ENCODE data around the gene UBTD2. TPM values are rescaled to one million over a fixed set of nuclear protein-coding genes. Genes with fewer than 3 reads are reported as not detected.

Gene UBTD2
- total RNA-seq, 4 donors from 2014 or later, result 19.4 to 31.0 (median 26.2) TPM

DNA sequence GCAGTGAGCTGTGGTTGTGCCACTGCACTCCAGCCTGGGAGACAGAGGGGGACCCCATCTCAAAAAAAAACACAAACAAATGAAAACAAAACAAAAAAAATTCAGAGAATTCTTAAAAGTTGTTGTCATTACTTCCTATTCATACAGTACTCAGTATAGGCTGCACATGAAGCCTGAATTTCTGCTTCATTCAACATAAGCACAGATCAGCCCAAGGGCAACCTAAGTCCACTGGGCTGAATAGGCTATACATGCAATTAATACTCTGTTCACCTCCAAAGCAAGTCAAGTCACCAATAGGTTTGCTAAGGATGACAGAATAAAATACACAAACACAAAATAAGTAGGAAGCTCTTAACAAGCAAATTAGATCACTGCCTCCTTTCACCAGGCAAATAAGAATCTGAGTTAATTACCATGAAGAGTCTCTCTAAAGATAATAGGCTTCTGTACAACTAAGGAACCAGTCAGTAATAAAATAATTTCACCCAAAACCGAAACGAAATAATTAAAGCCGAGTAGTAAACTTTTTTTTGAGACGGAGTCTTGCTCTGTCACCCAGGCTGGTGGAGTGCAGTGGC lies 18.7 kb downstream of the UBTD2 start:
- H3K27ac ChIP-seq, result no peak overlapping the region
- WGBS, 2 donors, result 59 to 65% methylated on average over 4 of the region's 4 CpGs
- no peak for DNase-seq (ENCODE audit: low spot score in 2 of 2)
- no peaks in the 10 kb centered on the region for H3K27me3 ChIP-seq
- peaks cover 0 to 27% (median 0%) of the 10 kb centered on the region in 4 donors for H3K4me1 ChIP-seq
- H3K36me3 ChIP-seq, result no peaks in the 10 kb centered on the region
- H3K4me3 ChIP-seq, result no peak overlapping the region
- H3K9me3 ChIP-seq, result no peaks in the 10 kb centered on the region
- TF ChIP-seq EP300 (IDR thresholded peaks at IDR 0.05), result no peak
- TF ChIP-seq POLR2A (IDR thresholded peaks at IDR 0.05), result no peak
- TF ChIP-seq CTCF (IDR thresholded peaks at IDR 0.05), result no peak

DNA sequence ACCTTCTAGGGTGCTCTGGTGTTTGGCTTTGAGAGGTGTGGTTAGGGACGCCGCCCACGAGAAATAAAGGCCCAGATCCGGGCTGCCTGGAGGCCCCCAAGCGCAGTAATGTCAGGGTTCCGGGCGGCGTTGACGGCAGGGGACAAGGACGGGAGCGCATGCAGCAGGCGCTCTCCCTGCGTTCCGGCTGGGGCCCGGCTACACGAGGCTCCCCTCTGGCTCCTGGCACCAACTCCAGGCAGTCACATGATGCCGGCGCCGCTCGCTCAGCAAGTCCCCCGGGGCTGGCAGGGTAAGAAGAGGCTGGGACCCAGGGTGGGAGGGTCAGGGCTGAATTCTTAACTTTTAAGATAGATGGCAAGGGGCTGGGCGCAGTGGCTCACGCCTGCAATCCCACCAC lies 28.1 kb downstream of the UBTD2 start:
- 96 to 97% methylated on average over 23 of the region's 23 CpGs for WGBS, 2 donors
- H3K27ac ChIP-seq, result no peak overlapping the region
- DNase-seq (ENCODE audit: low spot score in 2 of 2), result no peak
- peaks cover 0 to 55% (median 0%) of the 10 kb centered on the region in 3 donors for H3K36me3 ChIP-seq
- H3K4me3 ChIP-seq, result no peak overlapping the region
- no peak for TF ChIP-seq EP300 (IDR thresholded peaks at IDR 0.05)
- no peak for TF ChIP-seq POLR2A (IDR thresholded peaks at IDR 0.05)
- TF ChIP-seq CTCF (IDR thresholded peaks at IDR 0.05), result no peak
- no peaks in the 10 kb centered on the region for H3K4me1 ChIP-seq
- no peaks in the 10 kb centered on the region for H3K27me3 ChIP-seq
- peaks cover 0 to 39% (median 8%) of the 10 kb centered on the region in 4 donors for H3K9me3 ChIP-seq

GRCh38 chr5:172252501-172252900 lies 31.1 kb downstream of the UBTD2 start:
- DNase-seq (ENCODE audit: low spot score in 2 of 2), result no peak
- Histone ChIP-seq H3K4me3 (no peak overlapping the region), H3K27ac (no peak overlapping the region), H3K9me3 (peaks cover 0 to 38% (median 8%) of the 10 kb centered on the region in 4 donors), H3K36me3 (peaks cover 0 to 63% (median 0%) of the 10 kb centered on the region in 3 donors), H3K4me1 (no peaks in the 10 kb centered on the region), H3K27me3 (no peaks in the 10 kb centered on the region)
- no peak for TF ChIP-seq CTCF (IDR thresholded peaks at IDR 0.05)
- no peak for TF ChIP-seq EP300 (IDR thresholded peaks at IDR 0.05)
- no peak for TF ChIP-seq POLR2A (IDR thresholded peaks at IDR 0.05)
- WGBS, 2 donors, result 72 to 80% methylated on average over 2 of the region's 2 CpGs

GRCh38 chr5:172251419-172251818 lies 32.1 kb downstream of the UBTD2 start:
- no peak for DNase-seq (ENCODE audit: low spot score in 2 of 2)
- peaks cover 0 to 63% (median 0%) of the 10 kb centered on the region in 3 donors for H3K36me3 ChIP-seq

More at GRCh38 chr5:172251419-172251818, 32.1 kb downstream of the UBTD2 start:
- 91 to 94% methylated on average over 1 of the region's 1 CpG for WGBS, 2 donors
- H3K27me3 ChIP-seq, result no peaks in the 10 kb centered on the region
- peaks cover 0 to 38% (median 8%) of the 10 kb centered on the region in 4 donors for H3K9me3 ChIP-seq
- H3K4me3 ChIP-seq, result no peak overlapping the region
- TF ChIP-seq CTCF (IDR thresholded peaks at IDR 0.05), result no peak
- no peak for TF ChIP-seq POLR2A (IDR thresholded peaks at IDR 0.05)
- TF ChIP-seq EP300 (IDR thresholded peaks at IDR 0.05), result no peak
- no peak overlapping the region for H3K27ac ChIP-seq
- H3K4me1 ChIP-seq, result no peaks in the 10 kb centered on the region

Measured in tibial nerve (tissue), 4 donors.